Effector memory CD4-positive, alpha-beta T cell (primary cell): ENCODE results near the gene MVK.

Experiments used
- DNase-seq, 3 donors: peaks; one replicate each; pipeline ENCODE4 v3.0.0-alpha.2; 2020
- H3K27ac ChIP-seq: 2 replicates; pipeline ENCODE4 v1.7.0; 2013; ENCODE audit warnings: mild to moderate bottlenecking, low read length, moderate library complexity; ENCODE audit not compliant: insufficient read depth, poor library complexity, severe bottlenecking
- H3K27me3 ChIP-seq: replicated peaks from 2 replicates; pipeline ENCODE4 v1.7.0; 2013; ENCODE audit warnings: mild to moderate bottlenecking, low read length; ENCODE audit not compliant: insufficient read depth, control insufficient read depth, poor library complexity, severe bottlenecking
- H3K36me3 ChIP-seq: 2 replicates; pipeline ENCODE4 v1.7.0; 2013; ENCODE audit warnings: mild to moderate bottlenecking, low read length, moderate library complexity; ENCODE audit not compliant: control insufficient read depth, insufficient read depth
- H3K4me1 ChIP-seq: 2 replicates; pipeline ENCODE4 v1.7.0; 2013; ENCODE audit warnings: low read length, mild to moderate bottlenecking; ENCODE audit not compliant: control insufficient read depth, insufficient read depth, poor library complexity, severe bottlenecking
- H3K4me3 ChIP-seq: 2 replicates; pipeline ENCODE4 v1.7.0; 2013; ENCODE audit warnings: low read length, low read depth, mild to moderate bottlenecking; ENCODE audit not compliant: insufficient read depth, poor library complexity, severe bottlenecking
- H3K9me3 ChIP-seq: 2 replicates; pipeline ENCODE4 v1.7.0; 2013; ENCODE audit warnings: mild to moderate bottlenecking, low read length, moderate library complexity; ENCODE audit not compliant: control insufficient read depth

Gene MVK

GRCh38 chr12:109637996-109638395 is 64.4 kb downstream of the MVK start:
- no peaks in the 10 kb centered on the region for H3K9me3 ChIP-seq
- H3K4me3 ChIP-seq = no peak overlapping the region
- H3K4me1 ChIP-seq = no peaks in the 10 kb centered on the region
- H3K27ac ChIP-seq = no peak overlapping the region
- H3K36me3 ChIP-seq = no peaks in the 10 kb centered on the region
- H3K27me3 ChIP-seq = no peaks in the 10 kb centered on the region
- no peak for DNase-seq

DNA sequence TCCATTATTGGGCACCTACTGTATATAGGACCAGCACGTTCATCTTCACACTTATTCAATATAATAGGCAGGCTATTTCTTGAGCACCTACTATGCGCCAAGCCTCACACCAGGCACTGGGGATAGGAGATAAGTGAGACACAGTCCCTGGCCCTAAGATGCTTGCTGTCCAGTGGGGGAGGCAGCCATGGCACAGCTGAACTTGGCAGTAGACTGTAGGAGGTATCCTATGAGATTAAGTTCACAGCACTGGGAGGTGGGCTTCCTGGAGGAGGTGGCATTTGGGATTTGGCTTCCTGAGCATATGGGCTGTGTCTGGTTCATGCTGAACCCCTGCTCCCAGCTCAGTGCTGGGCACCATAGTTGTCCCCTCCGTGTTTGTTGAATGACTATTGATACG is 65.1 kb downstream of the MVK start:
- no peaks in the 10 kb centered on the region for H3K27me3 ChIP-seq
- H3K9me3 ChIP-seq = no peaks in the 10 kb centered on the region
- H3K4me1 ChIP-seq = no peaks in the 10 kb centered on the region
- no peak for DNase-seq
- no peak overlapping the region for H3K4me3 ChIP-seq
- no peak overlapping the region for H3K27ac ChIP-seq
- H3K36me3 ChIP-seq = no peaks in the 10 kb centered on the region

DNA sequence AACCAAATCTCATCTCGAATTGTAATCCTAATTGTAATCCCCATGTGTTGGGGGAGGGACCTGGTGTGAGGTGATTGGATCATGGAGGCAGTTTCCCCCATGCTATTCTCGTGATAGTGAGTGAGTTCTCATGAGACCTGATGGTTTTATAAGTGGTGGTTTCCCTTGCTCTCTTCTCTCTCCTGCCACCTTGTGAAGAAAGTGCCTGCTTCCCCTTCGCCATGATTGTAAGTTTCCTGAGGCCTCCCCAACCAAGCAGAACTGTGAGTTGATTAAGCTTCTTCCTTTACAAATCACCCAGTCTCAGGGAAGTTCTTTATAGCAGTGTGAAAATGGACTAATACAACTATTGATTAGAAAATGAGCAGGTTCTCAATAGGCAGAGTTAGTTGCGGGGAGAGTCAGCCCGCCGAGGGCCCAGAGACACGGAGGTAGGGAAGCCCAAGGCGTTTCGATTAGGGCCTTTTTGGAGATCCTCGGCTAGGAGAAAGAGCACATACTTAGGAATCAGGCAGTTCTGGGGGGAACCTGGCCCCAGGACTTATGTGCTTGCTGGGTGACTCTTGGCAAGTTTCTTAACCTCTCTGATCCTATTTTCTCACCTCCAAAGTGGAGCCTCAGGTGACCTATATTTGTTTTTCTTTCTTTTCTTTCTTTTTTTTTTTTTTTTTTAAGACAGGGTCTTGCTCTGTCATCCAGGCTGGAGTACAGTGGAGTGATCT is 65.7 kb downstream of the MVK start:
- no peaks in the 10 kb centered on the region for H3K36me3 ChIP-seq
- no peak overlapping the region for H3K27ac ChIP-seq
- no peaks in the 10 kb centered on the region for H3K4me1 ChIP-seq
- H3K4me3 ChIP-seq = no peak overlapping the region
- DNase-seq = no peak
- no peaks in the 10 kb centered on the region for H3K27me3 ChIP-seq
- H3K9me3 ChIP-seq = no peaks in the 10 kb centered on the region

DNA sequence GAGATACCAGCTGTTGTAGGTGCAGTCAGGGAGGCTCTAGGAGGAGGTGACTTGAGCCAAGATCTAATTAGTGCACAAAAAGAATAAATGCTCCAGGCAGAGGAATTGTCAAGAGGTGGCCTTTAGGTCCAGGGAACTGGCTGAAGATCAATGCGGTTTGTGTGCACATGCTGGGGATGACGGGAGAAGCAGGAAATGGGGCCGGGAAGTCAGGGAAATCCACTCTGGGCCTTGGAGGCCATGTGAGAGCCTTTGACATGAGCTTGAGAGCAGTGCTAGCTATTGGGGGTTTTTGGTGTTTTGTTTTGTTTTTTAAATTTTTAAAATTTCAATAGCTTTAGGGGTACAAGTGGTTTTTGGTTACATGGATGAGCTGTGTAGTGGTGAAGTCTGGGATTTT is 67.4 kb downstream of the MVK start:
- H3K27me3 ChIP-seq = no peaks in the 10 kb centered on the region
- H3K27ac ChIP-seq = no peak overlapping the region
- DNase-seq = no peak
- H3K4me3 ChIP-seq = no peak overlapping the region
- H3K4me1 ChIP-seq = no peaks in the 10 kb centered on the region
- H3K9me3 ChIP-seq = no peaks in the 10 kb centered on the region
- no peaks in the 10 kb centered on the region for H3K36me3 ChIP-seq

- no peak overlapping the region for H3K27ac ChIP-seq
- no peak overlapping the region for H3K4me3 ChIP-seq
- H3K9me3 ChIP-seq = no peaks in the 10 kb centered on the region
- H3K27me3 ChIP-seq = peaks cover 4% of the 10 kb centered on the region
- no peaks in the 10 kb centered on the region for H3K36me3 ChIP-seq
- DNase-seq = no peak
- no peaks in the 10 kb centered on the region for H3K4me1 ChIP-seq
Measured at GRCh38 chr12:109641422-109641821, 67.8 kb downstream of the MVK start.

DNA sequence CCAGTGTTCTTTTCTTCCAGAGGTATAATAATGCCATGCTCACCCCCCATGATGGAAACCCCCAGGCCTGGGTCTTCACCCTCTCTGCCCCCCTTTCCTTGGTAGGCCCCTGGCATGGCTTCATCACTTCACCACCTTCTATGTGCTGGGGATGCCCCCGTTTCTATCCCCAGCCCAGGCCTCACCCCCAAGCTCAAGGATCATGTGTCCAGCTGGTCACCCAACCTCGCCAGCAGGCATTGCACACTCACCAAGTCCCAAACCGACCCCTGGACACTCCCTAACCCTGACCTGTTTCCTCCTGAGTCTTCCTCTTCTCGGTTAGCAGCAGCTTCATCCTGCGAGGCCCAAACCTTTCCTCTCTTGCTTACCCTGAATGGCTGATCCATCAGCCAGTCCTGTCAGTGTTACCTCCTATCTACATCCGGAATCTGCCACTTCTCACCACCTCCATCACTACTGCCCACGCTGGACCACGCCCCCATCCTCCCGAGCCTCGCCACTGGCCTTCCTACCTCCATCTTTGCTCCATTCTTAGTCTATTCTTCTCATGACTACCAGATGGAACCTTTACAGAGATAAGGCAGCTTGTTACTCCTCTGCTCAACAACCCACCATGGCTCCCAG is 69.0 kb downstream of the MVK start:
- H3K4me1 ChIP-seq = no peaks in the 10 kb centered on the region
- H3K36me3 ChIP-seq = no peaks in the 10 kb centered on the region
- no peak overlapping the region for H3K27ac ChIP-seq
- no peak for DNase-seq
- no peaks in the 10 kb centered on the region for H3K9me3 ChIP-seq
- no peak overlapping the region for H3K4me3 ChIP-seq
- H3K27me3 ChIP-seq = peaks cover 5% of the 10 kb centered on the region

DNA sequence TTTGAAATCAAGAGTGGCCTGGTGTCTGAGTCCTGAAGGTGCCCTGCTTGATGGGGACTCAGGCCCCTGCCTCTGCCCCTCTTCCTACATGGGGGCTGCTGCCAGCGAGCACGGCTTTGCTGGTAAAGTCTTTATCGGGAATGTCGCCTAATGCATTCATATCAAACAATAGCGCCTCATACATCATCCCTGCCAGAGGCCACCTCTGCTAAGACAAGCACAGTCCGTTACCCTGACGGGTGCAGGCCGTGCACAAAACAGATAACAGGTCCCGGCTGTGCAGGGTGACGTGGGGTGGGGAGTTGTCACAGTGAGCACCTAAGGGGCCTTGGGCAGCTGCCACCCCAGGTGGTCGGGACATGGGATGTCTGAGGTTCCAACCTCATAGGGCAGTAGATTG is 71.6 kb downstream of the MVK start:
- no peaks in the 10 kb centered on the region for H3K4me1 ChIP-seq
- peaks cover 5% of the 10 kb centered on the region for H3K27me3 ChIP-seq
- H3K36me3 ChIP-seq = no peaks in the 10 kb centered on the region
- DNase-seq = no peak
- no peak overlapping the region for H3K27ac ChIP-seq
- H3K9me3 ChIP-seq = no peaks in the 10 kb centered on the region
- H3K4me3 ChIP-seq = no peak overlapping the region

- Histone ChIP-seq H3K9me3 (no peaks in the 10 kb centered on the region), H3K36me3 (no peaks in the 10 kb centered on the region), H3K4me3 (no peak overlapping the region), H3K27ac (no peak overlapping the region), H3K27me3 (peaks cover 5% of the 10 kb centered on the region), H3K4me1 (no peaks in the 10 kb centered on the region)
- DNase-seq = no peak
Measured at GRCh38 chr12:109645708-109646107, 72.1 kb downstream of the MVK start.
